Activated B cell treated with CpG ODN at 0.5 μM for 24 hours (primary cell): ENCODE results near the gene DDX24. TPM values are rescaled to one million over a fixed set of nuclear protein-coding genes. Genes with fewer than 3 reads are reported as not detected.
"Not testable (repeated sequence)": the region's sequence is repeated elsewhere in the genome, so short reads cannot be mapped to it uniquely, and the experiment has no call there.

Source experiments
- ATAC-seq: fragments of 200-7000 bp; cut with Tn5 transposase; one replicate; pipeline ENCODE4 v1.10.0; 2021; ENCODE audit warnings: low read depth, mild to moderate bottlenecking, moderate library complexity
- CTCF ChIA-PET: fragments of 350-600 bp; sonication (Branson Sonifier 250); formaldehyde crosslinking; loops from one replicate; lab custom pipeline; 2021; ENCODE audit warnings: antibody characterized with exemption; lab: Charles Lee
- POLR2A ChIA-PET: fragments of 350-600 bp; sonication (Branson Sonifier 250); formaldehyde crosslinking; loops from one replicate; lab custom pipeline; 2021; ENCODE audit warnings: antibody characterized with exemption; lab: Charles Lee
- DNase-seq: peaks from one replicate; pipeline ENCODE4 v3.0.0; 2022
- H3K27ac Mint-ChIP-seq: one replicate; pipeline ENCODE4 v1.8.0; 2020; ENCODE audit warnings: mixed read lengths
- H3K27me3 Mint-ChIP-seq: one replicate; pipeline ENCODE4 v1.8.0; 2021; ENCODE audit warnings: mixed read lengths
- H3K36me3 Mint-ChIP-seq: one replicate; pipeline ENCODE4 v1.8.0; 2021; ENCODE audit warnings: low read depth, mixed read lengths
- H3K4me1 Mint-ChIP-seq: one replicate; pipeline ENCODE4 v1.8.0; 2021; ENCODE audit warnings: mixed read lengths
- H3K4me3 Mint-ChIP-seq: one replicate; pipeline ENCODE4 v1.8.0; 2020; ENCODE audit warnings: mild to moderate bottlenecking, mixed read lengths
- H3K9me3 Mint-ChIP-seq: one replicate; pipeline ENCODE4 v1.8.0; 2020; ENCODE audit warnings: mixed read lengths
- intact Hi-C: fragments of 100-400 bp; cut with micrococcal nuclease; formaldehyde crosslinking; loops from one replicate; pipeline ENCODE4 v1.15.1; 2024
- total RNA-seq: library from RNA; stranded (reverse); gene quantifications from 2 replicates; pipeline ENCODE4 v1.2.3, GENCODE V29; 2022
- TF ChIP-seq, protein P1 (sequence below): fragments of 200-600 bp; IDR thresholded peaks from one replicate; pipeline ENCODE4 v1.8.0; 2022; ENCODE audit warnings: antibody characterized with exemption, mild to moderate bottlenecking

DDX24 gene
- total RNA-seq, 1 donor from 2014 or later = 169 TPM

DNA sequence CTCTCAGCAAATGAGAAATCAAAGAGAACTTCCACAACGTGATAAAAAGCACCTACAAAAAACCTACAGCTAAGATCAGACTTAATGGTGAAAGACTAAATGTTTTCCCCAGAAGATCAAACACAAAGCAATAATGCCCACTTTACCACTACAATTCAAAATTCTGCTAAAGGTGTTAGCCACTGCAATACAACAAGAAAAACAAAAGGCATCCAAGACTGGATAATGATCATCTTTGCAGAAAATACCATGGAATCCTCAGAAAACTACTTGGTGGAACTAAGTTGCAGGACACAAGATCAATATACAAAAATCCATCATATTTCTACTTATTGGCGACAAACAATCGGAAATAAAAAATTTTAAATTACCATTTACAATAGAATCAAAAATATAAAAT, 6.5 kb downstream of the DDX24 start:
- ATAC-seq (no peak), DNase-seq (no peak)
- TF ChIP-seq, protein P1, sequence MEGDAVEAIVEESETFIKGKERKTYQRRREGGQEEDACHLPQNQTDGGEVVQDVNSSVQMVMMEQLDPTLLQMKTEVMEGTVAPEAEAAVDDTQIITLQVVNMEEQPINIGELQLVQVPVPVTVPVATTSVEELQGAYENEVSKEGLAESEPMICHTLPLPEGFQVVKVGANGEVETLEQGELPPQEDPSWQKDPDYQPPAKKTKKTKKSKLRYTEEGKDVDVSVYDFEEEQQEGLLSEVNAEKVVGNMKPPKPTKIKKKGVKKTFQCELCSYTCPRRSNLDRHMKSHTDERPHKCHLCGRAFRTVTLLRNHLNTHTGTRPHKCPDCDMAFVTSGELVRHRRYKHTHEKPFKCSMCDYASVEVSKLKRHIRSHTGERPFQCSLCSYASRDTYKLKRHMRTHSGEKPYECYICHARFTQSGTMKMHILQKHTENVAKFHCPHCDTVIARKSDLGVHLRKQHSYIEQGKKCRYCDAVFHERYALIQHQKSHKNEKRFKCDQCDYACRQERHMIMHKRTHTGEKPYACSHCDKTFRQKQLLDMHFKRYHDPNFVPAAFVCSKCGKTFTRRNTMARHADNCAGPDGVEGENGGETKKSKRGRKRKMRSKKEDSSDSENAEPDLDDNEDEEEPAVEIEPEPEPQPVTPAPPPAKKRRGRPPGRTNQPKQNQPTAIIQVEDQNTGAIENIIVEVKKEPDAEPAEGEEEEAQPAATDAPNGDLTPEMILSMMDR = no peak
- CTCF ChIA-PET = no interaction called here
- H3K27ac Mint-ChIP-seq = no peak overlapping the region
- POLR2A ChIA-PET = interaction anchor here (0.9 kb wide), 1 partner anchor 18 kb away, joined by 4 read pairs; no protein-coding TSS in a partner anchor
- no peak overlapping the region for H3K4me3 Mint-ChIP-seq
- peaks cover 53% of the 10 kb centered on the region for H3K4me1 Mint-ChIP-seq
- H3K9me3 Mint-ChIP-seq = peaks cover 20% of the 10 kb centered on the region
- intact Hi-C loops = no loop called here
- H3K27me3 Mint-ChIP-seq = no peaks in the 10 kb centered on the region
- peaks cover 74% of the 10 kb centered on the region for H3K36me3 Mint-ChIP-seq

DNA sequence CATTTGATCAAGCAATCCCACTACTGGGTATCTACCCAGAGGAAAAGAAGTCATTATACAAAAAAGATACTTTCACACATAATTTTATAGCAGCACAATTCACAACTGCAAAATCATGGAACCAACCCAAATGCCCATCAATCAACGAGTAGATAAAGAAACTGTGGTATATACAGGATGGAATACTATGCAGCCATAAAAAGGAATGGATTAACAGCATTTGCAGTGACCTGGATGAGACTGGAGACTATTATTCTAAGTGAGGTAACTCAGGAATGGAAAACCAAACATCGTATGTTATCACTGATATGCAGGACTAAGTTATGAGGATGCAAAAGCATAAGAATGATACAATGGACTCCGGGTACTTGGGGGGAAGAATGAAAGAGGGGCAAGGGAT, 8.9 kb downstream of the DDX24 start:
- ATAC-seq = not testable (repeated sequence)

DNA sequence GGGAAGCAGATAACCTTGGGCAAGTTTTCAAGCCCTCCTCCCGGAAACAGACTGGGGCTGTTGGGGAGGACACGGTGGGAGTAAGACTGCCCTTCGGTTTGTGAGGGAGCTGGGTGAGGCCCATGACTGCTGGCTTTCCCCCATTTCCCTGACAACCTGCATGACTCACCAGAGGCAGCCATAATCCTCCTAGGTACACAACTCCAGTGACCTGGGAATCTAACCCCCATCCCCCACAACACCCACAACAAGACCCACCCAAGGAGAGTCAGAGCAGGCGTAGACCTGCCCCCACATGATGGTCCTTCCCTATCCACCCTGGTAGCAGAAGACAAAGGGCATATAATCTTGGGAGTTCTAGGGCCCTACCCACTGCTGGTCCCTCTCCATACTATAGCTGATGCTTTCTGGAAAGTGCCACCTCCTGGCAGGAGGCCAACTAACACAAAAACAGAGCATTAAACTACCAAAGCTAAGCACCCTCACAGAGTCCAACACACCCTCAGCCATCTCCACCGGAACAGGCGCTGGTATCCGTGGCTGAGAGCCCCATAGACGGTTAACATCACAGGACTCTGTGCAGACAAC, 14.8 kb downstream of the DDX24 start:
- Mint-ChIP-seq H3K9me3 (peaks cover 16% of the 10 kb centered on the region), H3K4me1 (peaks cover 59% of the 10 kb centered on the region), H3K4me3 (no peak overlapping the region), H3K27me3 (no peaks in the 10 kb centered on the region), H3K27ac (no peak overlapping the region), H3K36me3 (peaks cover 91% of the 10 kb centered on the region)
- intact Hi-C loops = no loop called here
- ATAC-seq = no peak
- TF ChIP-seq, protein P1 = no peak
- DNase-seq = no peak
- POLR2A ChIA-PET = no interaction called here
- CTCF ChIA-PET = interaction anchor here (1.2 to 2.3 kb wide), 2 partner anchors 30 to 70 kb away, joined by 3 to 5 read pairs; no protein-coding TSS in a partner anchor

More for the DNA sequence above, 8.9 kb downstream of the DDX24 start:
- H3K4me3 Mint-ChIP-seq, POLR2A ChIA-PET, intact Hi-C loops, DNase-seq, H3K27ac Mint-ChIP-seq, H3K27me3 Mint-ChIP-seq: not testable (repeated sequence)
- peaks cover 34% of the 10 kb centered on the region for H3K9me3 Mint-ChIP-seq
- peaks cover 51% of the 10 kb centered on the region for H3K4me1 Mint-ChIP-seq
- H3K36me3 Mint-ChIP-seq = peaks cover 74% of the 10 kb centered on the region
- CTCF ChIA-PET = interaction anchor here (0.6 kb wide), 1 partner anchor 1654 kb away, joined by 5 read pairs; no protein-coding TSS in a partner anchor

DNA sequence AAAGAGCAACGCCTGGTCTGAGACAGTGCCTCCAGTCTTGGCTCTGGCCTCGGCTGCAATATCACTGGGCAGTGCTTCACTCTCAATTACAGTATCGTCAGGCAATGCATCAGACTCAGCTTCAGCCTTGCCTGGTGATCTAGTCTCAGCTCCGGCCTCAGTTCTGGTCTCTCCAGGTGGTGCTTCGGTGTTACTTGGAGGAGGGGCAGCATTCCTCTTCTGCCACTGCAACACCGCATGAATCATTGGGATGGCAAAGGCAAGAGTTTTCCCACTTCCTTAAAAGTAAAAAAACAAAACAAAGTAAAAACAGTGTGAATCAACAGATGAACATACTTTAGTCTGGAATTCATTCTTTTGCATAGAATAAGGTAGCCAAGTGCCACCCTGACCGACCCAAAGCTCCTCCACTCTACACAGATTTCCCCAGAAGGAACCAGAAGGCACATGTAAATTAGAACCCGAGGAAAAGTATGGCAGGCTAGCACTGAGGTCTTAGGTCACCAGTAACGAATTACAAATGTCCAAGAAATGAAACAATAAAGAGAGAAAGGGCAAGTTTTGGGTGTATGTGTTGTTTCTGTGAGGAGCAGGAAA, 18.6 kb downstream of the DDX24 start:
- H3K4me3 Mint-ChIP-seq = no peak overlapping the region
- CTCF ChIA-PET = no interaction called here
- no peak overlapping the region for H3K27ac Mint-ChIP-seq
- POLR2A ChIA-PET = no interaction called here
- peaks cover 38% of the 10 kb centered on the region for H3K4me1 Mint-ChIP-seq
- intact Hi-C loops = no loop called here
- H3K9me3 Mint-ChIP-seq = peaks cover 2% of the 10 kb centered on the region
- H3K36me3 Mint-ChIP-seq = peaks cover 93% of the 10 kb centered on the region
- TF ChIP-seq, protein P1 = no peak
- ATAC-seq = no peak
- DNase-seq = no peak
- H3K27me3 Mint-ChIP-seq = no peaks in the 10 kb centered on the region

DNA sequence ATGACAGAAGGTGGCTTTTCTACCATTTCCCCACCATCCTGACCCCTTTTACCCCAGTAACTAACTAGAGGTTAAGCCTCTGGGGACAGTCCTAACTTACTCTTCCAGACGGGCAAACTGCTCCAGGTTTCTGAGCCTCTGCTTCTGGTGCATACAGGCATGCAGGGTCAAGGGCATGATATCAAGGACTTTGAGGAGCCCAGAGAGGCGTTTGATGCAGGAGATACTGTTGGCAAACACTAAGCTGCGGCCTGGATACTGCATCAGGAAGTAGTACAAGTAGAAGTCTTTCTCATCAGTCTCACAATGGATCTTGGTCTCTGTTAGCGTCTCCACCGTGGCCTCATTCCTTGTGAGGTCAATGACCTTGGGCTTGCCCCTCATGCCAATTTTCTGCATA, 21.0 kb downstream of the DDX24 start:
- ChIA-PET POLR2A (no interaction called here), CTCF (no interaction called here)
- H3K36me3 Mint-ChIP-seq = peaks cover 96% of the 10 kb centered on the region
- no peak overlapping the region for H3K4me3 Mint-ChIP-seq
- no peaks in the 10 kb centered on the region for H3K9me3 Mint-ChIP-seq
- no peak overlapping the region for H3K27ac Mint-ChIP-seq
- ATAC-seq (no peak), DNase-seq (no peak)
- H3K4me1 Mint-ChIP-seq = peaks cover 27% of the 10 kb centered on the region
- TF ChIP-seq, protein P1 = no peak
- intact Hi-C loops = no loop called here
- H3K27me3 Mint-ChIP-seq = no peaks in the 10 kb centered on the region
